GM12878 (cell line): ENCODE data around the gene SRXN1.

Source experiments
- BRCA1 ChIP-seq: IDR thresholded peaks from 2 replicates; pipeline ENCODE4 v1.6.1; 2011; ENCODE audit warnings: low read depth, low read length, improper control_type of control experiment
- CTCF ChIP-seq, 3 experiments: IDR thresholded peaks in 2 of 3; conservative IDR thresholded peaks in 1 of 3; 2 replicates each; pipeline ENCODE4 v1.5.1; 2011; ENCODE audit warnings: low read depth in 3 of 3, low read length in 3 of 3, mild to moderate bottlenecking in 3 of 3, control low read depth in 2 of 3, moderate library complexity in 2 of 3, inconsistent platforms in 1 of 3, mixed read lengths in 1 of 3; ENCODE audit not compliant: control insufficient read depth in 2 of 3, insufficient read depth in 1 of 3; ENCODE audit errors: extremely low read depth in 1 of 3
- EP300 ChIP-seq, 2 experiments: fragments of 150-350 bp in 1 of 2; IDR thresholded peaks; 2 replicates each; pipeline ENCODE4 v1.6.1; 2011 to 2012; ENCODE audit warnings: low read depth in 2 of 2, low read length in 2 of 2, borderline replicate concordance in 1 of 2, improper control_type of control experiment in 1 of 2, inconsistent platforms in 1 of 2; ENCODE audit not compliant: control insufficient read depth in 1 of 2
- RAD21 ChIP-seq: IDR thresholded peaks from 2 replicates; pipeline ENCODE4 v1.6.1; 2011; ENCODE audit warnings: mild to moderate bottlenecking, low read depth, low read length, moderate library complexity; ENCODE audit not compliant: insufficient read depth
- TF ChIP-seq, protein P1 (sequence below): fragments of 450-650 bp; IDR thresholded peaks from 2 replicates; pipeline ENCODE4 v1.6.1; 2017; ENCODE audit warnings: mild to moderate bottlenecking, moderate library complexity

GRCh38 chr20:698276-698675 lies 45.3 kb upstream of the SRXN1 start:
- TF ChIP-seq BRCA1 (no peak), EP300 (IDR thresholded peaks at IDR 0.05; ENCODE audit: borderline replicate concordance in 1 of 2, control insufficient read depth in 1 of 2, low read depth in 2 of 2, low read length in 2 of 2) (no peak), RAD21 (no peak), CTCF (IDR thresholded peaks at IDR 0.05 in 2 of 3, conservative IDR thresholded peaks at IDR 0.05 in 1 of 3; ENCODE audit: control insufficient read depth in 2 of 3, extremely low read depth in 1 of 3, insufficient read depth in 1 of 3, low read depth in 3 of 3, low read length in 3 of 3) (no peak)
- TF ChIP-seq, protein P1, sequence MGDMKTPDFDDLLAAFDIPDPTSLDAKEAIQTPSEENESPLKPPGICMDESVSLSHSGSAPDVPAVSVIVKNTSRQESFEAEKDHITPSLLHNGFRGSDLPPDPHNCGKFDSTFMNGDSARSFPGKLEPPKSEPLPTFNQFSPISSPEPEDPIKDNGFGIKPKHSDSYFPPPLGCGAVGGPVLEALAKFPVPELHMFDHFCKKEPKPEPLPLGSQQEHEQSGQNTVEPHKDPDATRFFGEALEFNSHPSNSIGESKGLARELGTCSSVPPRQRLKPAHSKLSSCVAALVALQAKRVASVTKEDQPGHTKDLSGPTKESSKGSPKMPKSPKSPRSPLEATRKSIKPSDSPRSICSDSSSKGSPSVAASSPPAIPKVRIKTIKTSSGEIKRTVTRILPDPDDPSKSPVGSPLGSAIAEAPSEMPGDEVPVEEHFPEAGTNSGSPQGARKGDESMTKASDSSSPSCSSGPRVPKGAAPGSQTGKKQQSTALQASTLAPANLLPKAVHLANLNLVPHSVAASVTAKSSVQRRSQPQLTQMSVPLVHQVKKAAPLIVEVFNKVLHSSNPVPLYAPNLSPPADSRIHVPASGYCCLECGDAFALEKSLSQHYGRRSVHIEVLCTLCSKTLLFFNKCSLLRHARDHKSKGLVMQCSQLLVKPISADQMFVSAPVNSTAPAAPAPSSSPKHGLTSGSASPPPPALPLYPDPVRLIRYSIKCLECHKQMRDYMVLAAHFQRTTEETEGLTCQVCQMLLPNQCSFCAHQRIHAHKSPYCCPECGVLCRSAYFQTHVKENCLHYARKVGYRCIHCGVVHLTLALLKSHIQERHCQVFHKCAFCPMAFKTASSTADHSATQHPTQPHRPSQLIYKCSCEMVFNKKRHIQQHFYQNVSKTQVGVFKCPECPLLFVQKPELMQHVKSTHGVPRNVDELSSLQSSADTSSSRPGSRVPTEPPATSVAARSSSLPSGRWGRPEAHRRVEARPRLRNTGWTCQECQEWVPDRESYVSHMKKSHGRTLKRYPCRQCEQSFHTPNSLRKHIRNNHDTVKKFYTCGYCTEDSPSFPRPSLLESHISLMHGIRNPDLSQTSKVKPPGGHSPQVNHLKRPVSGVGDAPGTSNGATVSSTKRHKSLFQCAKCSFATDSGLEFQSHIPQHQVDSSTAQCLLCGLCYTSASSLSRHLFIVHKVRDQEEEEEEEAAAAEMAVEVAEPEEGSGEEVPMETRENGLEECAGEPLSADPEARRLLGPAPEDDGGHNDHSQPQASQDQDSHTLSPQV = no peak
